Liver (tissue), 3 donors: ENCODE measurements around the gene ENTPD1.

Experiments used
- CTCF ChIP-seq: fragments of 150-350 bp; IDR thresholded peaks from 2 replicates; pipeline ENCODE4 v1.5.1; 2017; ENCODE audit warnings: improper control_type of control experiment, low read depth, low read length; ENCODE audit not compliant: missing input control
- HNF4A ChIP-seq, 2 donors: conservative IDR thresholded peaks; 2 replicates each; pipeline ENCODE4 v1.6.1; 2016; ENCODE audit warnings: antibody characterized with exemption in 2 of 2, mild to moderate bottlenecking in 2 of 2
- MAX ChIP-seq: IDR thresholded peaks from 2 replicates; pipeline ENCODE4 v1.6.1; 2016; ENCODE audit warnings: antibody characterized with exemption
- RAD21 ChIP-seq, 2 donors: IDR thresholded peaks; 2 replicates each; pipeline ENCODE4 v1.6.1; 2016; ENCODE audit warnings: antibody characterized with exemption in 2 of 2, mild to moderate bottlenecking in 2 of 2
- TAF1 ChIP-seq: conservative IDR thresholded peaks from 2 replicates; pipeline ENCODE4 v1.6.1; 2016; ENCODE audit warnings: antibody characterized with exemption, mild to moderate bottlenecking
- TF ChIP-seq, protein P1 (sequence below): IDR thresholded peaks from 2 replicates; pipeline ENCODE4 v1.6.1; 2016; ENCODE audit warnings: antibody characterized with exemption
- donor health status: healthy.
- donor health status: healthy.

- TF ChIP-seq CTCF: no peak
- no peak for TF ChIP-seq HNF4A (conservative IDR thresholded peaks at IDR 0.05)
- no peak for TF ChIP-seq RAD21 (IDR thresholded peaks at IDR 0.05)
- TF ChIP-seq, protein P1, sequence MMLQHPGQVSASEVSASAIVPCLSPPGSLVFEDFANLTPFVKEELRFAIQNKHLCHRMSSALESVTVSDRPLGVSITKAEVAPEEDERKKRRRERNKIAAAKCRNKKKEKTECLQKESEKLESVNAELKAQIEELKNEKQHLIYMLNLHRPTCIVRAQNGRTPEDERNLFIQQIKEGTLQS: no peak
- no peak for TF ChIP-seq MAX
- TF ChIP-seq TAF1: no peak
Observed at GRCh38 chr10:95792211-95792780, 36.3 kb downstream of the ENTPD1 start.
